ENCODE results near the gene E2F1.

DNA sequence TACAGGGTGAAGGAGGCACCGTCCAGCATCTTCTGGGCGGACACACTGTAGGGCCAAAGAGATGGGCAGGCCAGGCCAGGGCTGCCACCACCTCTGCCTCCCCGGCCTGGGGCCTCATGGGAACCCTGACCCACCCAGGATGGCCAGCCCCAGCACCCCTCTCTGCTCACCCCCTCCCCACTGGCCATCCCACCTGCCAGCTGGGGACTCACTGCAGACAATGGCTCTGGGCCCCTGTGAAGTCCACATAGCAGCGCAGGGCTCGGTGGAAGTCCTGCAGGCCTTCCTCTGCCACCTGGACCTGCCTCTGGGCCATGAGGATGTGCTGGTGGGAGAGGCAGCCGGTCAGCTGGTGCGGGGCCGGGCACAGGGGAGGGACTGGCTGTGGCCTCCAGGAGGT, 27.7 kb downstream of the E2F1 start:
- TF ChIP-seq, protein P1, sequence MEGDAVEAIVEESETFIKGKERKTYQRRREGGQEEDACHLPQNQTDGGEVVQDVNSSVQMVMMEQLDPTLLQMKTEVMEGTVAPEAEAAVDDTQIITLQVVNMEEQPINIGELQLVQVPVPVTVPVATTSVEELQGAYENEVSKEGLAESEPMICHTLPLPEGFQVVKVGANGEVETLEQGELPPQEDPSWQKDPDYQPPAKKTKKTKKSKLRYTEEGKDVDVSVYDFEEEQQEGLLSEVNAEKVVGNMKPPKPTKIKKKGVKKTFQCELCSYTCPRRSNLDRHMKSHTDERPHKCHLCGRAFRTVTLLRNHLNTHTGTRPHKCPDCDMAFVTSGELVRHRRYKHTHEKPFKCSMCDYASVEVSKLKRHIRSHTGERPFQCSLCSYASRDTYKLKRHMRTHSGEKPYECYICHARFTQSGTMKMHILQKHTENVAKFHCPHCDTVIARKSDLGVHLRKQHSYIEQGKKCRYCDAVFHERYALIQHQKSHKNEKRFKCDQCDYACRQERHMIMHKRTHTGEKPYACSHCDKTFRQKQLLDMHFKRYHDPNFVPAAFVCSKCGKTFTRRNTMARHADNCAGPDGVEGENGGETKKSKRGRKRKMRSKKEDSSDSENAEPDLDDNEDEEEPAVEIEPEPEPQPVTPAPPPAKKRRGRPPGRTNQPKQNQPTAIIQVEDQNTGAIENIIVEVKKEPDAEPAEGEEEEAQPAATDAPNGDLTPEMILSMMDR (IDR thresholded peaks at IDR 0.05; ENCODE audit: extremely low read depth in 1 of 2, insufficient read depth in 1 of 2, low read depth in 1 of 2, low read length in 2 of 2) = no peak
- TF ChIP-seq POLR2A (IDR thresholded peaks at IDR 0.05; ENCODE audit: low read depth, low read length) (no peak), EZH2 (IDR thresholded peaks at IDR 0.05; ENCODE audit: borderline replicate concordance, low read depth, low read length, severe bottlenecking) (no peak), POLR2AphosphoS5 (IDR thresholded peaks at IDR 0.05; ENCODE audit: insufficient read depth, low read depth, low read length) (no peak), GATA2 (IDR thresholded peaks at IDR 0.05; ENCODE audit: insufficient read depth, insufficient read length, low read depth, low read length) (no peak), MYC (IDR thresholded peaks at IDR 0.05; ENCODE audit: low read depth, low read length) (no peak)
- TF ChIP-seq, protein P2, sequence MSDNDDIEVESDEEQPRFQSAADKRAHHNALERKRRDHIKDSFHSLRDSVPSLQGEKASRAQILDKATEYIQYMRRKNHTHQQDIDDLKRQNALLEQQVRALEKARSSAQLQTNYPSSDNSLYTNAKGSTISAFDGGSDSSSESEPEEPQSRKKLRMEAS (IDR thresholded peaks at IDR 0.05; ENCODE audit: insufficient read depth, insufficient read length) = no peak
